Ishikawa (cell line): ENCODE measurements around the gene MT3.

ENCODE experiments used
- CEBPB ChIP-seq: IDR thresholded peaks from 2 replicates; pipeline ENCODE4 v1.6.1; 2012
- CREB1 ChIP-seq: IDR thresholded peaks from 2 replicates; pipeline ENCODE4 v1.6.1; 2012; ENCODE audit warnings: low read depth
- EGR1 ChIP-seq: IDR thresholded peaks from 2 replicates; pipeline ENCODE4 v1.6.1; 2012
- EP300 ChIP-seq: IDR thresholded peaks from 2 replicates; pipeline ENCODE4 v1.6.1; 2012; ENCODE audit warnings: borderline replicate concordance
- FOXM1 ChIP-seq: IDR thresholded peaks from 2 replicates; pipeline ENCODE4 v1.6.1; 2012; ENCODE audit warnings: low read depth, borderline replicate concordance
- NFIC ChIP-seq: IDR thresholded peaks from 2 replicates; pipeline ENCODE4 v1.6.1; 2012
- RAD21 ChIP-seq: IDR thresholded peaks from 2 replicates; pipeline ENCODE4 v1.6.1; 2012; ENCODE audit warnings: low read depth
- TAF1 ChIP-seq: IDR thresholded peaks from 2 replicates; pipeline ENCODE4 v1.6.1; 2012; ENCODE audit warnings: low read depth, mild to moderate bottlenecking
- TCF12 ChIP-seq: IDR thresholded peaks from 2 replicates; pipeline ENCODE4 v1.6.1; 2012; ENCODE audit warnings: low read depth
- TEAD4 ChIP-seq: IDR thresholded peaks from 2 replicates; pipeline ENCODE4 v1.6.1; 2012
- YY1 ChIP-seq: IDR thresholded peaks from 2 replicates; pipeline ENCODE4 v1.6.1; 2012; ENCODE audit warnings: low read depth
- ZBTB7A ChIP-seq: IDR thresholded peaks from 2 replicates; pipeline ENCODE4 v1.6.1; 2012; ENCODE audit warnings: low read depth
- TF ChIP-seq, protein P1 (sequence below): IDR thresholded peaks from 2 replicates; pipeline ENCODE4 v1.6.1; 2012; ENCODE audit warnings: low read depth, mild to moderate bottlenecking
- TF ChIP-seq, protein P2 (sequence below): IDR thresholded peaks from 2 replicates; pipeline ENCODE4 v1.6.1; 2012
- TF ChIP-seq, protein P3 (sequence below): IDR thresholded peaks from 2 replicates; pipeline ENCODE4 v1.6.1; 2012

MT3 gene

DNA sequence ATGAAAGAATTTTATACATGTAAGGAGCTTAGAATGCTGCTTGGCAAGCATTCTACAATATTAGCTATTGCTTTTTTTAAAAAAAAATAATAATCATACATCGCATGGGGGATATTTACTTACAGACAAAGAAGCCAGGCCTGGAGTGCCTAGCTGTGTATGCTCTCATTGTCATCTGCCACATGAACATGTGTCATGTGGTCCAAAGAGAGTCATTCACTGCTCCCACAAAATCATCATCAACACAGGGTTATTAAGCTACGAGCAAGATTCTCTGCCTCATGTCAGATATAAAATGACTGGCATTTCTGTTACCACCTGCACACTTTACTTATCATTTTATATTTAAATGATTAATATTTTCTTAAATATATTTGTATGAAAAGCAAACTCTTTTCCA, 34.3 kb downstream of the MT3 start:
- TF ChIP-seq TEAD4: no peak
- TF ChIP-seq RAD21: no peak
- TF ChIP-seq FOXM1: no peak
- TF ChIP-seq CREB1: no peak
- TF ChIP-seq, protein P1, sequence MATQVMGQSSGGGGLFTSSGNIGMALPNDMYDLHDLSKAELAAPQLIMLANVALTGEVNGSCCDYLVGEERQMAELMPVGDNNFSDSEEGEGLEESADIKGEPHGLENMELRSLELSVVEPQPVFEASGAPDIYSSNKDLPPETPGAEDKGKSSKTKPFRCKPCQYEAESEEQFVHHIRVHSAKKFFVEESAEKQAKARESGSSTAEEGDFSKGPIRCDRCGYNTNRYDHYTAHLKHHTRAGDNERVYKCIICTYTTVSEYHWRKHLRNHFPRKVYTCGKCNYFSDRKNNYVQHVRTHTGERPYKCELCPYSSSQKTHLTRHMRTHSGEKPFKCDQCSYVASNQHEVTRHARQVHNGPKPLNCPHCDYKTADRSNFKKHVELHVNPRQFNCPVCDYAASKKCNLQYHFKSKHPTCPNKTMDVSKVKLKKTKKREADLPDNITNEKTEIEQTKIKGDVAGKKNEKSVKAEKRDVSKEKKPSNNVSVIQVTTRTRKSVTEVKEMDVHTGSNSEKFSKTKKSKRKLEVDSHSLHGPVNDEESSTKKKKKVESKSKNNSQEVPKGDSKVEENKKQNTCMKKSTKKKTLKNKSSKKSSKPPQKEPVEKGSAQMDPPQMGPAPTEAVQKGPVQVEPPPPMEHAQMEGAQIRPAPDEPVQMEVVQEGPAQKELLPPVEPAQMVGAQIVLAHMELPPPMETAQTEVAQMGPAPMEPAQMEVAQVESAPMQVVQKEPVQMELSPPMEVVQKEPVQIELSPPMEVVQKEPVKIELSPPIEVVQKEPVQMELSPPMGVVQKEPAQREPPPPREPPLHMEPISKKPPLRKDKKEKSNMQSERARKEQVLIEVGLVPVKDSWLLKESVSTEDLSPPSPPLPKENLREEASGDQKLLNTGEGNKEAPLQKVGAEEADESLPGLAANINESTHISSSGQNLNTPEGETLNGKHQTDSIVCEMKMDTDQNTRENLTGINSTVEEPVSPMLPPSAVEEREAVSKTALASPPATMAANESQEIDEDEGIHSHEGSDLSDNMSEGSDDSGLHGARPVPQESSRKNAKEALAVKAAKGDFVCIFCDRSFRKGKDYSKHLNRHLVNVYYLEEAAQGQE: no peak
- no peak for TF ChIP-seq TAF1
- no peak for TF ChIP-seq EGR1
- TF ChIP-seq YY1: no peak
- TF ChIP-seq EP300: no peak
- TF ChIP-seq, protein P2, sequence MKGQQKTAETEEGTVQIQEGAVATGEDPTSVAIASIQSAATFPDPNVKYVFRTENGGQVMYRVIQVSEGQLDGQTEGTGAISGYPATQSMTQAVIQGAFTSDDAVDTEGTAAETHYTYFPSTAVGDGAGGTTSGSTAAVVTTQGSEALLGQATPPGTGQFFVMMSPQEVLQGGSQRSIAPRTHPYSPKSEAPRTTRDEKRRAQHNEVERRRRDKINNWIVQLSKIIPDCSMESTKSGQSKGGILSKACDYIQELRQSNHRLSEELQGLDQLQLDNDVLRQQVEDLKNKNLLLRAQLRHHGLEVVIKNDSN: no peak

DNA sequence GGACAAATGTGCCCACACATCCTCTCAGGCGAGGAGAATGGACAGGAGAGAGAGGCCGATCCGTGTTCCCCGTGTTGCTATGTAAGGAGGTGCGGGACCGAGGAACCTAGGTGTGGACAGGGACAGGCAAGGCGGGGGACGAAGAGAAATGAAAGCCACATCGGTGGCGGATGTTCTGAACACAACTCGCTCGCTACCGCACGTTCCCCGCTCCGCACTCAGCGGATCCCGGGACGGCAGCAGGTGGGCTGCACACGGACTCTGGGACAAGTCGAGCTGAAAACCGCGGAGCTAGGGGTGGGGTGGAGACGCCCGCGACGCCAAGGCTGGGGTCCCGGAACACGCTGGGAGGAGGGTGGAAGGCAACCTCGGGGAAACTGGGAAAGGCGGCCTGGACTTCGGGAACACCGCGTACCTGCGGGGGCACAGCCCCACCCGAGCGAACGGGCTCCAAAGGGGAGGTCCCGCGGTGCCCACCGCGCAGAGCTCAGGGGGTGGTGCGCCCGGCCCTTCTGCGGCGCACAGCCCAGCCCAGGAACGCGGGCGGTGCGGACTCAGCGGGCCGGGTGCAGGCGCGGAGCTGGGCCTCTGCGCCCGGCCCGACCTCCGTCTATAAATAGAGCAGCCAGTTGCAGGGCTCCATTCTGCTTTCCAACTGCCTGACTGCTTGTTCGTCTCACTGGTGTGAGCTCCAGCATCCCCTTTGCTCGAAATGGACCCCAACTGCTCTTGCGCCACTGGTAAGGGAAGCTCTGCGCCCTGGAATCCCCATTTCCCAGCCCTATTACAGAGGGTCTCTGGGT, 36.0 kb downstream of the MT3 start, which contains the start of gene MT1E:
Gene MT1E (plus strand): TSS at position 642 of the 803 bp plus-strand sequence. CDS start 71 bp downstream, at position 713.
- TF ChIP-seq TCF12 (no peak), TAF1 (no peak)

DNA sequence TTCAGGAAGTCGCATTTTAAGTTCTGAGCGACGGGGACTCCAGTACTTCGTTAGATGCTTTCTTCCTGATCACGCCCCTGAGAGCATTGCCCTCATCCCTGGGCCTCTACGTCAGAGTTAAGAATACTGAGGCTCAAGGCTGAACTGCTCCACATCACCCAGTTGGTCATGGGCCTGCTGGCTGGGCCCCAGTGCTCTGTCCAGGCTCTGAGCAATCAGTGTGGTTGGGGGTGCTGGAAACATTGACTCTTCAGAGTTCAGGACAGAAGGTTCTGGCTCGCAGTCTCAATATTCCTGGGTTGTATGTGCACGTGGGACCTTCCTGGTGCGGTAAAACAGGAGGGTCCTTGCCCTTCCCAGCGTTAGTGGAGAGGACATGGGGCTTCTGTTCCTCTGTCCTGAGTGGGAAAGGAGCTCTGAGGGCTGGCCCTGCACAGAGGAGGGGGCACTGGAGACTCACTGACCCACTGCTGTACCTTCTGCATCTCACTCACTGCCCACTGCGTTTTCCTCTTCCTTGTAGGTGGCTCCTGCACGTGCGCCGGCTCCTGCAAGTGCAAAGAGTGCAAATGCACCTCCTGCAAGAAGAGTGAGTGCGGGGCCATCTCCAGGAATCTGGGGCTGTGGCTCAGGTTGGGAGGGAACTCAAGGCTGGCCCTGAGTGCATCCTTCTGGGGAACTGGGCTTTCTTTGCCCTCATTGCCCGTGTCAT, 36.8 kb downstream of the MT3 start:
- no peak for TF ChIP-seq RAD21
- no peak for TF ChIP-seq TAF1
- TF ChIP-seq YY1: no peak
- TF ChIP-seq NFIC: no peak
- TF ChIP-seq, protein P2: no peak
- TF ChIP-seq EP300: no peak
- no peak for TF ChIP-seq CREB1
- no peak for TF ChIP-seq FOXM1
- TF ChIP-seq, protein P1: no peak
- TF ChIP-seq ZBTB7A: no peak
- TF ChIP-seq TEAD4: no peak
- TF ChIP-seq EGR1: no peak
- TF ChIP-seq CEBPB: no peak

DNA sequence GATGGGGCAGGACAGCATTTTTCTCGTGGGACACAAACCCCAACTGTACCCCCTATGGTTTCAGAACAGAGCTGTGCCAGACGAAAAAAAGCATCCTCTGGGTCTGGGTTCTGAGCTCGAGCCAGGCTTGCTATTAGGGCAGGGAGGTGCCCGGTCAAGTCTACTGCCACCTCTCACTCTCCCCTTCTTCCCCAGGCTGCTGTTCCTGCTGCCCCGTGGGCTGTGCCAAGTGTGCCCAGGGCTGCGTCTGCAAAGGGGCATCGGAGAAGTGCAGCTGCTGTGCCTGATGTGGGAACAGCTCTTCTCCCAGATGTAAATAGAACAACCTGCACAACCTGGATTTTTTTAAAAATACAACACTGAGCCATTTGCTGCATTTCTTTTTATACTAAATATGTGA, 37.4 kb downstream of the MT3 start:
- TF ChIP-seq CEBPB (no peak), EGR1 (no peak), RAD21 (no peak), CREB1 (no peak), ZBTB7A (no peak), NFIC (no peak), YY1 (no peak), TAF1 (no peak), TEAD4 (no peak), FOXM1 (no peak), EP300 (no peak), TCF12 (no peak)
- TF ChIP-seq, protein P1: no peak
- TF ChIP-seq, protein P2: no peak
- TF ChIP-seq, protein P3, sequence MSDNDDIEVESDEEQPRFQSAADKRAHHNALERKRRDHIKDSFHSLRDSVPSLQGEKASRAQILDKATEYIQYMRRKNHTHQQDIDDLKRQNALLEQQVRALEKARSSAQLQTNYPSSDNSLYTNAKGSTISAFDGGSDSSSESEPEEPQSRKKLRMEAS: no peak
